GM19023 (cell line): ENCODE data around the gene PKD2.

Source experiments
- ATAC-seq: cut with Tn5 transposase; IDR thresholded peaks from one replicate; pipeline ENCODE4 v1.9.1; 2021; ENCODE audit warnings: mild to moderate bottlenecking, moderate library complexity; ENCODE audit not compliant: unreplicated experiment

PKD2 gene

DNA sequence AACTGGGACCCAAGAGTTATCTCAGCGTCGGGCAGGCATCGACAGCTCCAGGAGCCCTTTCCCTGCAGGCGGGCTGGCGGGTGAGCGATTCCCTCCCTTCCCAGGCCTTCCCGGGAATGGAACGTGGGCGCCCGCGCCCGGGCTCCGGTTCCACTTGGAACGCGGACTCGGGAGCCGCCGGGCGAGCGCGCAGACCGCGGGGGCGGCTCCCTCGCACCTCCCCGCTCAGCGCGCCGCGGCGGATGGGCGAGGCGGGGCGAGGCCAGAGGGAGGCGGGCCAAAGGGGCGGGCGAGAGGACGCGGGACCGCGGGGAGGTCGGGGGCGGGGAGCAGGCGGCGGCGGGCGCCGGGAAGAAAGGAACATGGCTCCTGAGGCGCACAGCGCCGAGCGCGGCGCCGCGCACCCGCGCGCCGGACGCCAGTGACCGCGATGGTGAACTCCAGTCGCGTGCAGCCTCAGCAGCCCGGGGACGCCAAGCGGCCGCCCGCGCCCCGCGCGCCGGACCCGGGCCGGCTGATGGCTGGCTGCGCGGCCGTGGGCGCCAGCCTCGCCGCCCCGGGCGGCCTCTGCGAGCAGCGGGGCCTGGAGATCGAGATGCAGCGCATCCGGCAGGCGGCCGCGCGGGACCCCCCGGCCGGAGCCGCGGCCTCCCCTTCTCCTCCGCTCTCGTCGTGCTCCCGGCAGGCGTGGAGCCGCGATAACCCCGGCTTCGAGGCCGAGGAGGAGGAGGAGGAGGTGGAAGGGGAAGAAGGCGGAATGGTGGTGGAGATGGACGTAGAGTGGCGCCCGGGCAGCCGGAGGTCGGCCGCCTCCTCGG is at the start of gene PKD2:
Gene PKD2, plus strand, starts transcription at position 332 of the 818 bp plus-strand sequence. Its CDS starts 99 bp downstream, at position 431.
- ATAC-seq, result peak; percentile 92

DNA sequence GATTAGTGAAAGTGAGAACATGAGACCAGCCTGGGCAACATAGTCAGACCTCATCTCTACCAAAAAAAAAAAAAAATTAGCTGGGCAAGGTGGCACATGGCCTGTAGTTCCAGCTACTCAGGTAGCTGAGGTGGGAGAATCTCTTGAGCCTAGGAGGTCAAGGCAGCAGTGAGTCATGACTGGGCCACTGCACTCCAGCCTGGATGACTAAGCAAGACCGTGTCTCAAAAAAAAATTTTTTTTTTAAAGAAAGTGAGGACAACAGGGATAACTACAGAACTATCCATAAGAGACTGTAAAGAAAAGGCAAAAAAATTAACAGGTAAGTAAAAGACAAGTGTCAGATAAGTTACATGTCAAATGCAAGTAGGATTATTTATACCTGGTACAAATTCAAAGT is 45.4 kb upstream of the PKD2 start:
- ATAC-seq, result no peak

DNA sequence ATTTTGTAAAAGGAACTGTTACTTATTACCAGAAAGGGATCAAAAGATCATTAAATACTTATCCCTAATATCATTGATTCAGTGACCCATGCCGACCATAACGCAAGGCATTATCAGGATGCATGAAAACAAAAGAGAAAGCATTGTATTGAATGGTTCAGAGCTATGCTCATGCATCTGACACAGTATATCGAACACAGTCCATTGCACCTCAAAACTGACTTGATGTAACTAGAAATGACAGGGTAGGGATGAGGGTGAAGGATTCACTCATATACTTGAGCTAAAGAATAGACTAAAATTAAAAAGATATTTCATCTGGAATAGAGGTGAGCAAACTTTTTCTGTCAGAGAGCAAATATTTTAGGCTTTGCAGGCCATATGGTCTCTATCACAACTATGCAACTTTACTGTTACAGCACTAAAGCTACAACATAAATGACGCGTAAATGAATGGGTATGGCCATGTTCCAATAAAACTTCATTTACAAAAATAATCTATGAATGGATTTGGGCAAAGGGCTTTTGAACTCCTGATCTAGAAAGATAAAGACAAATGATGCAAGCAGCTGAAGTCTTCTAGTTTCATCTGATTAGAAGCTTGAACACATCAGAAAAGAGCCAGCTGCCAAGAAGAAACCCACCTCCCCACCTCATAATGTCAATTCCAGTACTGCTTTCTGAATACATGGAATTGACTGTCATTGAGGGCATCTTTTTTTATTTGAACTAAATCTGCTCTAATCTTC is 44.9 kb upstream of the PKD2 start:
- ATAC-seq, result no peak

DNA sequence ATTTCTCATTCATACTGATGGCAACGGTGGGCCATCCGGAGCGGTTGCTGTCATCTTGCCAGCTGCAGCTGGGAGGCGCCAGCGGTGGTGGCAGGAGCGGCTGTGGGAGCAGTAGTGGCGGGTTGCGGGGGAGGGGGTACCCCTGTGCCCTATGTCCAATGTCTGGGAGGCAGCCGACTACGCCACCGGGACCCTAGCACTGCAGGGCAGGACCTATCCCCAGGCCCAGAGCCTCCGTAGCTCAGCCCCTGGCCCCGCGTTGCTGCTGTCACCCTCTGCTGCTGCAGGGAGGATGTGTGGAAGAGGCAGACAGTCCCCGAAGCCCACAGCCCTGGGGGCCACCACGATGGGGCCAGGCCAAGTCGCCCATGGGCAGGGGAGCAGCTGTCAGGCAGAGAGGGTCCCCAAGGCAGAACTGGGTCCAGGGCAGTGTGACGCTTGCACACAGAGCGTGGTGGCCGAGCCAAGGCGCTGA is 41.9 kb upstream of the PKD2 start:
- ATAC-seq, result no peak

DNA sequence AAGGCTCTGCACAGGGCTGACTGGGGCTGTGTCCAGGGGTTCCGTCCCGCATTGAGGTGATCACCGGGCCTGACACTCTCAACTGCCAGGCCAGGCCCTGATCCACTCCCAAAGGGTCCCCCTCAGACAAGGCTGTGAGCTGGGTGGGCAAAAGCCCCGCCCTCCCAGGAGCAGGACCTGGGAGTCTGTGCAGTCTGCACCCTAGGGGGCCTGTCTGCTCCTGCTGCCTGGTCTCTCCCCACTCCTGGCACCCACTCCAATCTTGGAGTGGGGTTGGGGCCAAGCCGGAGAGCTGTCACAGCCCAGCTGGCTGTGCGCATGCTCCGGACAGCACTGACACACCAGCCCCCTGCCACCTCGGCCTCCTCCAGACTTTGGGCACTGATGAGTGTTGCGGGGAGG is 41.3 kb upstream of the PKD2 start:
- no peak for ATAC-seq

DNA sequence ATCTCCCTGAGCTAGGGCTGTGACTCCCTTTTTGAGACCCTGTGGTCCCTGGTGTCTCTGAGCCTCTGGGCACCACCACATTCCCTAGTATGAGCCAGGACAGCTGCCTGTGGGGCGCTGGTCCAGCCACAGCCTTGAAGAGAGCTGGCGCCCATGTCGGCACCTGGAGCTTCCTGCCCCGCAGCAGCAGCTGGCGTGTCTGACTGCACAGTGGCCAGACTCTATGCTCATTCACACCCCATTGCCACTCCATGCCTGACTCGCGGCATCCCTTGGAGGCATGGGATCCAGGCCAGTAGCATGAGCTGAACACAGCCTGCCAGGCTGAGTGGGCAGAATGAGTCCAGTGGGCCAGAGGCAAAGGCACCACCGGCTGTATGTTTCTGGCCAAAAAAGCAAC is 40.2 kb upstream of the PKD2 start:
- ATAC-seq, result no peak

DNA sequence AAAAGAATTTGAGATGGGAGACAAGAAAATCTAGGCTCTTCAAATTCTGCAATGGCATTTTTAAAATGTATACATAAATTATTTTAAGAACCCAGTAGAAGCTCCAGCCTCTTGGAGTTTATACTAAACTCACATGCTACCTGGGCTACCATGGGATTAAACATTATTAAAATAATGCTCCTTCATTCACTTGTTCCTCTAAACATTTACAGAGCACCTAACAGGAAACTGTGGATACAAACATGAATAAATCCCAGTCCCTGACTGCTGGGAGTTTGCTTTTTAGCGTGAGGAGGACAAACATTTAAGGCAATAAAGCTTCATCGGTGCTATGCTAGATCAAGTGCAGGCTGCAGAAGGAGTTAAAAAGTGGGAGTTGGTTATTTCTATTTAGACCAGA is 37.3 kb upstream of the PKD2 start:
- ATAC-seq, result no peak

DNA sequence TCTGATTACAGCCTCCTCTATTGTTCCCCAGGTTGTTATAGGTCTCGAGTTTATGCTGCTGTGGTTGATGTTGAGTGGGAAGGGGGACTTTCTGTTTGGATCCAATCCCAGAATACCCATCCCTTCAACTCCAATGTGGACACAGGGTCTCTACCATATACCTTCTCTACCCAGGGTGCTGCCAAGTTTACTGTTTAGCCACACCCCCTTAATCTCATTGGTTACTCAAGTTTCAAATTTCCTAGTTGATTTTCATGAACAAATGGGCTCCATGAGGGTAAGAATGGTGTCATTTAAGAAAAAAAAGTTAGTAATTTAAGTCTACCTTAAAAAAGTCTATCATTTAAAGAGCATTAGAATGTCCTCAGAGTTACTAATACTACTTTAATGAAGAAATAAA is 35.6 kb upstream of the PKD2 start:
- ATAC-seq, result no peak

DNA sequence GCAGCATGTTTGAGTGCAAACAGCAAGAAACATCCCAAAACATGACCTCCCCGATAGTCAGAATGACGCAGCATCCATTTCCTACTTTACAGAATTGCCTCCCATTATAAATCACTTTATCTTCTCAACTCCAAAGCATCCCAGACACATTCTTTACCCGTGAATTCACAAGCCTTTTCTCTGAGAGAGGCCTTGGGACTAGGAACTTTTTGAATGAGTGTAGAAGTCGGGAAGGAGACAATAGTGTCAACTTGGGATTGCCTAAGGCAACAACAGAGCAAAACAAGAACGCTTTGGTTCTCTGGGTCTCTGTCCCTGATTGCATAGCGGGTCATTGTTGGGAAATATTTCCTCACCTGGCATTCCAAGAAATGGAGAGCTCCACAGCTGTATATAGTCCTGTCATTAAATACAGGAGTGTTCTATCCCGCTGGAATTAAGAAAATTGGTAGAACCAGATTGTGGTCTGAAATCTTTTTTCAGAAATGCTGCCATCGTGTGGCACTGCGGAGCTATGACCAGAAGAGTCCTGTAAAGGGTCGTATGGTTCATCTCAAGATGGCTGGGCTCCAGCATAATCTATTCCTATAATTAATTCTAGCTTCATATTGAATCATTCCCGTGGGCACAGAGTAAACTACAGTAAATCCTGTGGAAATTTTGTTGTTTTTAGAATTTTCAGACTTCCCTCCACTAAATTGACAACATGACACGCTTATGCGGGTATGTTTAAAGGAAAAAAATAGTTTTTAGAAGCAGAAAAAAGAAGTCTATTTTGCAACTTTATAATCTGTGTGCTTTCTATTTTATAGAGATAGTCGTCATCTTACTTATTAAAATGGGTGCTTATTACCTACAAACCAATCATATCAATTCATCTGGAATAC is 33.9 kb upstream of the PKD2 start:
- ATAC-seq, result peak; percentile 82

DNA sequence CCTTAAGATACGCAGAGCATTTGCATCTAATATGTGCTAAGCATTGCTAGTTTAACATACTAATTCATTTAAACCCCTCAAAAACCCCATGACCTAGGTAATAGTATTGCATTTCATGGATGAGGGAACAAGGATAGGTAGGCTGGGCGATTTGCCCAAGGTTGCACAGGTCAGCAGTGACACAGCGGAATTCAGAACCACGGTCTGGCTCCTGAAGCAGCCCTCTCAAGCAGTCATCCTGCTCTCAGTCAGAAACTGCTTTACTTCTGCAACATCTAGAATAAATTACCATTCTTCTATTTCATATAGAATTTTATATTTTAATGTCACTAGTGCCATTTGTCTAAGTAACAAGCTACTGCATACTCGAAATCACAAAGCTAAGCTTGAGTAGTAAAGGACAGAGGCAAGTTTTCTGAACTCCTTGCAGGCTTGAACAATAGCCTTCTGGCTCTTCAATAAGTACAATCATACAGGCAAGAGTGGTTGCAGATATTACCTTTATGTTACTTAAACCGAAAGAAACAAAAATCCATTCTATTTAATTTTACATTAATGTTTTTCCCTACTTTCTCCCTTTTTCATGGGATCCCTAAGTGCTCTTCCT is 32.5 kb upstream of the PKD2 start:
- ATAC-seq, result no peak

DNA sequence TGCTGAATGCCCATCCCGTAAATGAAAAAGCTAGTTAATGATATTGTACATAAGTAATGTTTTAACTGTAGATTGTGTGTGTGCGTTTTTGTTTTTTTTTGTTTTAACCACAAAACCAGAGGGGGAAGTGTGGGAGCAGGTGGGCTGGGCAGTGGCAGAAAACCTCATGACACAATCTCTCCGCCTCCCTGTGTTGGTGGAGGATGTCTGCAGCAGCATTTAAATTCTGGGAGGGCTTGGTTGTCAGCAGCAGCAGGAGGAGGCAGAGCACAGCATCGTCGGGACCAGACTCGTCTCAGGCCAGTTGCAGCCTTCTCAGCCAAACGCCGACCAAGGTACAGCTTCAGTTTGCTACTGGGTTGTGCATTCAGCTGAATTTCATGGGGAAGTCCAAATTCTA is 32.0 kb upstream of the PKD2 start, which contains the start of gene SPP1:
Gene SPP1, plus strand, starts transcription at position 249 of the 400 bp plus-strand sequence. CDS start 1,182 bp downstream, outside the sequence.
- peak; percentile 58 for ATAC-seq

DNA sequence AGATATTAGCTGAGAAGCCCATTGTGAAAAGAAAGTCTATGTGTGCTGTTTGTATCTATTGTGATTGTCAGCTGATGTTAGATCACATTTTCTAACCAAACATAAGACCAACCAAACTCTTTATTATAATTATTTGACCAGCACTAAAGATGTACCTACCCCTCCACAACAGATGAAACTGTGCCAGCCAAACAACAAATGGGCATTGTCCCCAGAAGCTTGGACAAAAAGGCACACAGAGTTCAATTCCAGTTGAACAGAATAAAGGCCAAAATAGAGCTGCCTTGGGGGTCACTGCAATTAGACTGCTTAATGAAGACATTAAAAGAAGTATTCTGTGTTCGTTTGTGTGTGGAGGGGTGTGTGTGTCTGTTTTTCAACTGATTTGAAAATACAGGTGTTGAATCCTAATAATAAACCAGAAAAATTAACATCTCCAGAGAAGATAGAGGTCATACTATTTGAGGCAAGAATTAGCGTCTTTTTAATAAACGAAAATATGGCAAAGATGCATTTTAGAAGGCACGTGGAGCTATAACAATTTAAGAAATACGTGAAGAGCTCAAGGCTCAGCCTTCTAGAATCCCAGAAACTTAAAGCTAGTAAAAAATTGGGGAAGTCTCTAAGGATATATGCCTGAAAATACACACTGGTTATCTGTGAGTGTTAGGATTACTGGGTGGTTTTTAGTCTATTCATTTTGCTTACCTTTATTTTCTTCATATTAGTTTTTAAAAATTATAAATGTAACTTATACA is 29.7 kb upstream of the PKD2 start:
- ATAC-seq, result no peak

DNA sequence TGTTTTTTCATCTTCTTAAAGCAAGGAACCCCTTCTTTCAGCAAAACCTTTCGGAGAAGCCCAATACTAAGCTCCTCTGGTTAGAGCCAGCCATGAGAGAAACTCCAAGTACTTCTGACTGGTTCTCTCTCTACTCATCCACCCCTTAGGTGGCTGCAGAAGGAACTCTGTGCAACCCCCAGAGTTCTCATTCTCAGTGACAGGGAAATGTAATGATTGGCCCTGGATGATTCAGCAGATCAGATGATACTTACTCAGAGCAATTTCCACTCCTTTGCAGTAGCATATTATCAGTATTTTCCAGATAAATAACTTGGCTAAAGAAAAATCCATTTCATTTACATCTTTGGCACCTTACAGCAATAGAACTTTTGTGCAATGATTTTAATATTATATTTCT is 28.8 kb upstream of the PKD2 start:
- ATAC-seq, result no peak

DNA sequence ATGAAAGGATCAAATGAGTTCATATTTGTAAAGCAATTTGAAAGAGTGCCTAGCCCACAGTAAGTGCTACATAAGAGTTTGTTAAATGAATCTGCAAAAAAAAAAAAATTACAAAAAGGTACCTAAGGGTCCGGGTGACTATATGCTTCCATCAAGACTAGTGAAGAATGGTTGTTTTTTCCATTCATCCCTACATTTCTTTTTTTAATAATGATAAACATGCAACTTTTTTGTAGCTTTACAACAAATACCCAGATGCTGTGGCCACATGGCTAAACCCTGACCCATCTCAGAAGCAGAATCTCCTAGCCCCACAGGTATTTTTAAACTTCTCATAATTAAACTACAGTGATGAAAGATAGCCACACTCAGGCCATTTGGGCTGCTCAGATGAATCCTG is 27.6 kb upstream of the PKD2 start:
- no peak for ATAC-seq

DNA sequence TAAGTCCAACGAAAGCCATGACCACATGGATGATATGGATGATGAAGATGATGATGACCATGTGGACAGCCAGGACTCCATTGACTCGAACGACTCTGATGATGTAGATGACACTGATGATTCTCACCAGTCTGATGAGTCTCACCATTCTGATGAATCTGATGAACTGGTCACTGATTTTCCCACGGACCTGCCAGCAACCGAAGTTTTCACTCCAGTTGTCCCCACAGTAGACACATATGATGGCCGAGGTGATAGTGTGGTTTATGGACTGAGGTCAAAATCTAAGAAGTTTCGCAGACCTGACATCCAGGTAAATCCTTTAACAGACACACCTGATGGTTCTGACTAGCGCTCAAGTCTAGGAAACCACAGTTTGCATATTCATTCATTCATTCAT is 25.9 kb upstream of the PKD2 start:
- ATAC-seq, result no peak

DNA sequence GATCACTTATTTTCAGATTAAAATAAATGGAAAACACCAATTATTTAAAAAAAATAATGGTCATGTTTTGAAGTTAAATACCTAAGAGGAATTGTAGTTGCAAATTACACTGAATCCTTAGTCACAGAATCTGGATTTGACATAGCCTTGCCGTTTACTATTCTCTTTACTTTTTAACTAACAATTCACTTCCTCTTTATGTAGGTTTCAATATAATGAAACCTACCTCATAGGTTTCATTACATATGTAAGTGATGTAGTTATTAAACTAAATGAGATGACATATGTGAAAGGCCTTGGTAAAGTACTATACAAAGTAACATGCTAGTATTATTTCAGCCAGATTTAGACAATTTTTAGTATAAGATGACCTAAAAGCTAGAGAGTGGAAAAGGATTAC is 25.4 kb upstream of the PKD2 start:
- ATAC-seq, result no peak

DNA sequence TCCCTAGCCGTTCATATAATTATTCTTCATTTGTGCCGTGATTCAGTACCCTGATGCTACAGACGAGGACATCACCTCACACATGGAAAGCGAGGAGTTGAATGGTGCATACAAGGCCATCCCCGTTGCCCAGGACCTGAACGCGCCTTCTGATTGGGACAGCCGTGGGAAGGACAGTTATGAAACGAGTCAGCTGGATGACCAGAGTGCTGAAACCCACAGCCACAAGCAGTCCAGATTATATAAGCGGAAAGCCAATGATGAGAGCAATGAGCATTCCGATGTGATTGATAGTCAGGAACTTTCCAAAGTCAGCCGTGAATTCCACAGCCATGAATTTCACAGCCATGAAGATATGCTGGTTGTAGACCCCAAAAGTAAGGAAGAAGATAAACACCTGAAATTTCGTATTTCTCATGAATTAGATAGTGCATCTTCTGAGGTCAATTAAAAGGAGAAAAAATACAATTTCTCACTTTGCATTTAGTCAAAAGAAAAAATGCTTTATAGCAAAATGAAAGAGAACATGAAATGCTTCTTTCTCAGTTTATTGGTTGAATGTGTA is 24.9 kb upstream of the PKD2 start:
- no peak for ATAC-seq

DNA sequence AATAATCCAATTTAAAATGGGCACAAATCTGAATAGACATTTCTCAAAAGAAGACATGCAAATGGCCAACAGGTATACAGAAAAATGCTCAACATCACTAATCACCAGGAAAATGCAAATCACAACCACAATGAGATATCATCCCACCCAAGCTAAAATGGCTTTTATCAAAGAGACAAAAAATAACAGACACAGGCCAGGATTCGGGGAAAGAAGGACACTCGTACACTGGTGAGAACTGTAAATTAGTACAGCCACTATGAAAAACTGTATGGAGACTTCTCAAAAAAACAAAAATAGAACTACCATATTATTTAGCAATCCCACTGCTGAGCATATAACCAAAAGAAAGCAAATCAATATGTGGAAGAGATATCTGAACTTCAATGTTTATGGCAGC is 23.4 kb upstream of the PKD2 start:
- no peak for ATAC-seq

DNA sequence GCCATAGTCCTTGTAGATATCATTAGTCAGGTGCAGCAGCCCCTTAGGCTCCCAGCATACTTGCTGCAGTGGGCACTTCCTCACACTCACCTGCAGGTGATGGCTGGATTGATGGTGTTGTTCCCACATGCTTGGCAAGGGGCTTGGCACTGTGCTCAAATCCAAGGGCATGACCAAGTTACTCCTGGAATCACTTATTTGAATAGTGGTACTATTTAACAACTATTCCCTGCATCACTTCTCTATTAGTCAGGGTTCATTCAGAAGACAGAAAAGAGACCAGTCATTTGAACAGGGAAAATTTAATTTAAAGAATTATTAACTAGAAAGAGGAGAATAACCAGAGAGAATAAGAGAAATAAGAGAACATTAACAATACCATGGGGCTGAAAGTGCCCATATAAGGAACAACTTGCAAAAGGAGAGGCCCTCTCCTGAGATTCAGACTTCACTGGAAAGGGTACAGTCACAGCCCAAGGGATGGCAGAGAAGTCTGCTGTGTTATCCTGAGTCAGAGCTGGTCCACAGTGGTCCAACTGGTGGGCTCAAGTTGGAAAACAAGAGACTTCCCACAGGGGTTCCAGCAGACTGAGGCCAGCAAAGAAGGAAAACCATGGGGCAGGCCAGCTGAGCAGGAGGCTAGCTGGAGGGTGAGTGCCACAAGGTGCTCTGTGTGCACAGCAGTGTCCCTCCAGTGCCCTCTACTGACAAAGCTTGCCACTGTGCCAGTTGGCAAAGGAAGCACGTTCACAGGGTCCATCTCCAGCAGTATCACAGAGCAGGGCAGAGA is 22.1 kb upstream of the PKD2 start:
- ATAC-seq, result no peak
